ENCODE measurements around the gene FAM221B.

GRCh38 chr9:35869621-35870216 is 41.2 kb upstream of the FAM221B start:
- TF ChIP-seq CTCF (IDR thresholded peaks at IDR 0.05) (no peak), POLR2A (IDR thresholded peaks at IDR 0.05) (no peak)

All from sigmoid colon (tissue), 3 donors.